ENCODE data around the gene ADD1.

The ADD1 gene, protein sequence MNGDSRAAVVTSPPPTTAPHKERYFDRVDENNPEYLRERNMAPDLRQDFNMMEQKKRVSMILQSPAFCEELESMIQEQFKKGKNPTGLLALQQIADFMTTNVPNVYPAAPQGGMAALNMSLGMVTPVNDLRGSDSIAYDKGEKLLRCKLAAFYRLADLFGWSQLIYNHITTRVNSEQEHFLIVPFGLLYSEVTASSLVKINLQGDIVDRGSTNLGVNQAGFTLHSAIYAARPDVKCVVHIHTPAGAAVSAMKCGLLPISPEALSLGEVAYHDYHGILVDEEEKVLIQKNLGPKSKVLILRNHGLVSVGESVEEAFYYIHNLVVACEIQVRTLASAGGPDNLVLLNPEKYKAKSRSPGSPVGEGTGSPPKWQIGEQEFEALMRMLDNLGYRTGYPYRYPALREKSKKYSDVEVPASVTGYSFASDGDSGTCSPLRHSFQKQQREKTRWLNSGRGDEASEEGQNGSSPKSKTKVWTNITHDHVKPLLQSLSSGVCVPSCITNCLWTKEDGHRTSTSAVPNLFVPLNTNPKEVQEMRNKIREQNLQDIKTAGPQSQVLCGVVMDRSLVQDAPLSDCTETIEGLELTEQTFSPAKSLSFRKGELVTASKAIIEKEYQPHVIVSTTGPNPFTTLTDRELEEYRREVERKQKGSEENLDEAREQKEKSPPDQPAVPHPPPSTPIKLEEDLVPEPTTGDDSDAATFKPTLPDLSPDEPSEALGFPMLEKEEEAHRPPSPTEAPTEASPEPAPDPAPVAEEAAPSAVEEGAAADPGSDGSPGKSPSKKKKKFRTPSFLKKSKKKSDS

DNA sequence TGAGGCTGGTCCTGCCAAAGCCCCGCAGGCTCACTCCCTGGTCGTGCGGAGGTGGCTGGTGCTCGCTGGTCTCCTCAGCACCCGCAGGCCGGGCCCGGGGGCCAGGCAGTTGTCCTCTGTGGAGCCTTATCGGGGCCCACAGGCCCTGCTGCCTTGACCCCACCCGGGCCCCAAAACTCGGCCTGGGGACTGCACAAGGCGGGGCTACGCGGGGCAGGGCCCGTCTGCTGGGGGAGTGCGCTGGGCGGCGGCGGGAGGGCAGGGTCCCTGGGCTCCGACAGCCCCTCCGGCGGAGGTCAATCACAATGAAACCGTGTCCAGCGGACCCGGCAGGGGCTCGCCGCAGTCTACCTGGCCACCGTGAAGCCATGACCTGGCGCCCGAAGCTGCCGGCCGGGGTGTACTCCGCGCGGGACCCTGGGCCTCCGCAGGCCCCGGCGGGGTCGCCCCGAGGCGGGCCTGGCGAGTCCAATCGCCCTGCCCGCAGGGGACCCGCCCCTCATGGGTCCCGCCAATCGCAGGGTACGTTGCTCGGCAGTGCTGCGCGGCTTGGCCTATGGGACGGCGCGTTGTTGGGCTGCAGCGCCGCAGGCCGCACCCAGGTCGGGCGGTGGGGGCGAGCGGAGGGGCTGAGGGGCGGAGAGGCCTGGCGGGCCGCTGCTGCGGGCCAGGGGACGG, at the start of gene ADD1:
TSS of gene ADD1 (plus strand) at position 582 of the 678 bp plus-strand sequence. CDS start 32,072 bp downstream, outside the sequence.
- Histone ChIP-seq H3K4me1 (ENCODE audit: insufficient read depth, low read length) (peaks cover 33% of the 10 kb centered on the region), H3K36me3 (ENCODE audit: insufficient read depth, low read length) (no peaks in the 10 kb centered on the region), H3K27me3 (ENCODE audit: control insufficient read depth in 1 of 2, insufficient read depth in 2 of 2, low read length in 2 of 2) (no peaks in the 10 kb centered on the region), H3K9me3 (ENCODE audit: low read length) (no peaks in the 10 kb centered on the region), H3K4me3 (ENCODE audit: low read depth in 1 of 2, low read length in 2 of 2) (peak within 1 kb of the TSS; percentile 77 to 98), H3K27ac (ENCODE audit: low read depth, low read length) (peak within 1 kb of the TSS; percentile 97), H3K9ac (ENCODE audit: low read length) (peak within 1 kb of the TSS; percentile 87)

DNA sequence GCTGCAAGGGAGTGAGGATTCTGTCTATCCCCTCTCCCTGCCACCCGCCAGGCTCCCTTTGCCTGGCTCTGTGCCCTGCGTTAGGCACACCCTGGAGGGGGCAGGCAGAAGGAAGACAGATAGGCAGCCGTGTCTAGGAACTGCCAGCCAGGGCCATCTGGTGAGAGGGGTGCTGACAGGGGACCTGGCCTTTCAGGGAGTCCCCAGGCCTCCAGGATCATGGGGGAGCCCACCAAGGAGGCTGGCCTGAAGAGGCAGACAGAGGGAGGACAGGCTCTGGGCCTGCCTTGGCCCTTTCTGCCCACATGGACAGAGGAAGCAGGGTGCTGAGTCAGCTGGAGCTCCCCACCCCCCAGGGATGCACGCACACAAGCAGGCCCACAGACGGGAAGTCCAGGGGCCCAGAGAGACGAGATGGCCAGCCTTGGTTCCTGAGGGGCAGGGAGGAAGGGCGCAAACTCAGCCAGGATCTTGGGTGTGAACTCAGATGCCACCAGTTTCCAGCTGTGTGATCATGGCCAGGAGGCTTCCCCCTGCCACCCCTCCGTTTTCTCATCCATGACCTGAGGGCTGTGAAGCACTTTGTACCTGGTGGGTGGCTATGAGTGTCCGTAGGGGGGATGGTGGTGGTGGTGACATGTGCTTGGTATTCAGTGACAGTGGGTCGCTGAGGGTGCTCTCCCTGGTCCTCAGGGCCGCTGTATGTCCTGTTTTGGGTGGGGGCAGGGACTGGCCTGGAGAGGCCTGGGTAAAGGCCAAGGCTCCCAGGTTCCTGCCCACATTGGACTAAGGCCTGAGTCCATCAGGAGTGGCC, 49.0 kb upstream of the ADD1 start:
- peaks cover 46% of the 10 kb centered on the region for H3K4me1 ChIP-seq (ENCODE audit: insufficient read depth, low read length)
- H3K36me3 ChIP-seq (ENCODE audit: insufficient read depth, low read length) = no peaks in the 10 kb centered on the region
- H3K27me3 ChIP-seq (ENCODE audit: control insufficient read depth in 1 of 2, insufficient read depth in 2 of 2, low read length in 2 of 2) = no peaks in the 10 kb centered on the region
- peak overlapping the region; percentile 69 for H3K27ac ChIP-seq (ENCODE audit: low read depth, low read length)
- no peak overlapping the region for H3K9ac ChIP-seq (ENCODE audit: low read length)
- H3K4me3 ChIP-seq (ENCODE audit: low read depth in 1 of 2, low read length in 2 of 2) = peak overlapping the region in 1 of 2 donors; percentile 58
- no peaks in the 10 kb centered on the region for H3K9me3 ChIP-seq (ENCODE audit: low read length)

DNA sequence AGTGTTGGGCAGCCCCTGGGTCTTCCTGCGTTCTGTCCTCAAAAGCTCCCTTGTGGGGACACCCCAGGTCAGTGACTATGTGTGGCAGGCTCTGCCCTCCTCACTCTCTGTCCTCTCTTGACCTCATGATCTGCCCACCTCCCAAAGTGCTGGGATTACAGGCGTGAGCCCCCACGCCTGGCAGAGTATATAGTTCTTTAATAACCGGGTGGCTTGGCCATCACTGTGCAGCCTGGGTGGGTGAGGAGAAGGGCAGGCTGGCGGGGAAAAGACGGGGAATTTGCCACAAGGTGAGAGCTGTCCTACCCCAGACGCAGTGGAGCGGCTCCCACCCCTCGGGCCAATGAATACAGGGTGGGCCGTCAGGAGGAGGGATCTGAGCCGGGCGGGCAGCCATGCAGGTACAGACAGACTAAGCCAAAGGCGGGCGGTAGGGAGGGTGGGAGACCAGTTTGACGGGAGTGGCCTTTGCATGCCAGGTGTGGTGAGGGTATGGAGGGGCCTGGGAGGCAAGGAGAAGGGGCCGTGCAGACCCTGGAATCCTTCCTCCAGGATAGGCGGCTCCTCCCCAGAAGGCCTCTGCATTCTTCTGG, 48.2 kb upstream of the ADD1 start:
- Histone ChIP-seq H3K9ac (ENCODE audit: low read length) (no peak overlapping the region), H3K27me3 (ENCODE audit: control insufficient read depth in 1 of 2, insufficient read depth in 2 of 2, low read length in 2 of 2) (no peaks in the 10 kb centered on the region), H3K27ac (ENCODE audit: low read depth, low read length) (no peak overlapping the region), H3K4me3 (ENCODE audit: low read depth in 1 of 2, low read length in 2 of 2) (no peak overlapping the region), H3K36me3 (ENCODE audit: insufficient read depth, low read length) (no peaks in the 10 kb centered on the region), H3K9me3 (ENCODE audit: low read length) (no peaks in the 10 kb centered on the region), H3K4me1 (ENCODE audit: insufficient read depth, low read length) (peaks cover 47% of the 10 kb centered on the region)

DNA sequence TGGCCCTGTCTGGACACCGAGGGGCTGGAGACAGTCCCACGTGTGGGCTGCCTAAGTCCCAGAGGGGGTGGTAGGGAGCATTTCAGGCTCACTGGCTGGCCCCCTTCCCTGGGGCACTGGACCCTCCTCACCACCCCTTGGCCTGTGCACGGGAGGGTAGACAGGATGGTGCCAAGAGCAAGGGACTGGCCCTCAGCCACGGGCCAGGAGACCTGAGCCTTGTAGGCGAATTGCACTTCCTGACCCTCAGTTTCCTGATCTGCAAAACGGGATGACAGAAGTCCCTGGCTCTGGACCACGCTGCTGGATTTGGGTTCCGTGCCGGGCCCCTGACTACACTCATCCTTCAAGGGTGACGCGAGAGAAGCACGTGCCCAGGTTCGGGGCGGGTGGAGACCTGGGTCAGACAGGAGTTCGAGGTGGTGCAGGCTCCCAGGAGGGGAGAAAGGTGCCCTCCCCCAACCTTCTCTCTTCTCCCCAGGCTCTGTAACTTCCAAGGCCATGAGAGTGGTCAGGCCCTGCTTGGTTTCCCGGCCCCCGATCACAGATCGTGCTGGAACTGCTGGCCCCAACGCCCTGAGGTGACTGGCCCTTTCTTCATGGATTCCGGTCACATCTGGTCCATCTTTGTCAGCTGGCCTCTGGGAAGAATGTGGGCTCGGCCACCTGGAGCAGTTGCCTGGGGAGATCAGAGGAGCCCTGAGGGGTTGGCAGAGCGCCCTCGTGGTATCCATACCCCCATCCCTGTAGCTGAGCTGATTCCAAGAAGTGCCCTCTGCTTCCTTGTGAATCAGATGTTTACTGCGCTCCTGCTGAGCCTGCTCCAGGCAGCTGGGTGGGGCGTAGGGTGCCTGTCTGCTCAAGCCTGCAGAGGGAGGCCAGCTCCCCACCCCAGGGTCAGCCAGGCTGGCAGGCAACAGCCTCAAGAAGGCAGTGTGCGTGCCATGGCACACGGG, 47.5 kb upstream of the ADD1 start:
- Histone ChIP-seq H3K27me3 (ENCODE audit: control insufficient read depth in 1 of 2, insufficient read depth in 2 of 2, low read length in 2 of 2) (peaks cover 0 to under 1% of the 10 kb centered on the region in 2 donors), H3K4me1 (ENCODE audit: insufficient read depth, low read length) (peaks cover 53% of the 10 kb centered on the region), H3K36me3 (ENCODE audit: insufficient read depth, low read length) (no peaks in the 10 kb centered on the region), H3K27ac (ENCODE audit: low read depth, low read length) (no peak overlapping the region), H3K4me3 (ENCODE audit: low read depth in 1 of 2, low read length in 2 of 2) (no peak overlapping the region), H3K9ac (ENCODE audit: low read length) (no peak overlapping the region), H3K9me3 (ENCODE audit: low read length) (no peaks in the 10 kb centered on the region)

GRCh38 chr4:2796849-2797544, 46.6 kb upstream of the ADD1 start:
- Histone ChIP-seq H3K27ac (ENCODE audit: low read depth, low read length) (no peak overlapping the region), H3K27me3 (ENCODE audit: control insufficient read depth in 1 of 2, insufficient read depth in 2 of 2, low read length in 2 of 2) (peaks cover 0 to 4% of the 10 kb centered on the region in 2 donors), H3K9ac (ENCODE audit: low read length) (no peak overlapping the region), H3K36me3 (ENCODE audit: insufficient read depth, low read length) (no peaks in the 10 kb centered on the region), H3K4me1 (ENCODE audit: insufficient read depth, low read length) (peaks cover 60% of the 10 kb centered on the region), H3K9me3 (ENCODE audit: low read length) (no peaks in the 10 kb centered on the region), H3K4me3 (ENCODE audit: low read depth in 1 of 2, low read length in 2 of 2) (no peak overlapping the region)

- H3K4me1 ChIP-seq (ENCODE audit: insufficient read depth, low read length) = peaks cover 60% of the 10 kb centered on the region
- H3K9ac ChIP-seq (ENCODE audit: low read length) = no peak overlapping the region
Measured at GRCh38 chr4:2797545-2798305, 45.9 kb upstream of the ADD1 start.

DNA sequence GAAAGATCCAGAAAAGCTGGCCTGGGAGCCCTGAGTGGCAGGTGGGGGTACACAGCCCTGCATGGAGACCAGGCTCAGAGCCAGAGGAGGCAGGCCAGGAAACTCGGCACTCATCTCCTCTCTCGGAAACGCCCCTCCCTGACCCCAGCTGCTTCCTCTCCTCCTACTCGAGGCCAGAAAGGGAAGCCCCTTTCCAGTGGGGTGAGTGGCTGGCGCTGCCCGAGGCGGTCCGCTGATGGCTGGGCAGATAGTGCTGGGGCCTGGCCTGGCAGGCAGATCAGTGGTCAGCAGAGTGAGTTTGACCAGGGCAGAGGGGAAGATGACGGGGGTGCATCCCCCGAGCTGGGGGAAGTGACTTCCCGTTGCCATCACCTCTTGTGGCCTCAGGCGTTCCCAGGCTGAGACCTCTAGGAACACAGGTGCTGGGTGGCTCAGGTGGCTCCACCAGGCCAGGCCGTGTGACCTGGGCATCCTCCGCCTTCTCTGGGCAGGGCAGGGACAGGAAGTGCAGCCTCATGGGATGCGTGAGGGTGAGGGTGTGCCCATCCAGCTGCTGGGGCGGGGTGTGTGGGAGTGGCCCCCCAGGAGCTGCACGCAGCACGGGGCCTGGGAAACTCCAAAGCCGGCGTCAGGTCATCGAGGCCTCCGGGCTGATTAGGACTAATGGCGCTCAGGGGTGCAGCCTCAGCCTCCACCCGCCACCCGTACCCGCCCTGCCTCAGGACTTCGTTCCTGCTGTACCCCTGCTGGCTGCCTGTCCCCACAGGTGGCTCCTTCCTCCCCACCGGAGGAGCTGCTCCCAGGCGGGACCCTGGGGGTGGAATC, 45.0 kb upstream of the ADD1 start:
- Histone ChIP-seq H3K4me1 (ENCODE audit: insufficient read depth, low read length) (peaks cover 58% of the 10 kb centered on the region), H3K36me3 (ENCODE audit: insufficient read depth, low read length) (no peaks in the 10 kb centered on the region), H3K9me3 (ENCODE audit: low read length) (no peaks in the 10 kb centered on the region), H3K27ac (ENCODE audit: low read depth, low read length) (no peak overlapping the region), H3K4me3 (ENCODE audit: low read depth in 1 of 2, low read length in 2 of 2) (no peak overlapping the region), H3K9ac (ENCODE audit: low read length) (no peak overlapping the region), H3K27me3 (ENCODE audit: control insufficient read depth in 1 of 2, insufficient read depth in 2 of 2, low read length in 2 of 2) (peaks cover 0 to 4% of the 10 kb centered on the region in 2 donors)

More at GRCh38 chr4:2797545-2798305, 45.9 kb upstream of the ADD1 start:
- Histone ChIP-seq H3K27ac (ENCODE audit: low read depth, low read length) (no peak overlapping the region), H3K27me3 (ENCODE audit: control insufficient read depth in 1 of 2, insufficient read depth in 2 of 2, low read length in 2 of 2) (peaks cover 0 to 4% of the 10 kb centered on the region in 2 donors), H3K4me3 (ENCODE audit: low read depth in 1 of 2, low read length in 2 of 2) (no peak overlapping the region), H3K36me3 (ENCODE audit: insufficient read depth, low read length) (no peaks in the 10 kb centered on the region), H3K9me3 (ENCODE audit: low read length) (no peaks in the 10 kb centered on the region)

DNA sequence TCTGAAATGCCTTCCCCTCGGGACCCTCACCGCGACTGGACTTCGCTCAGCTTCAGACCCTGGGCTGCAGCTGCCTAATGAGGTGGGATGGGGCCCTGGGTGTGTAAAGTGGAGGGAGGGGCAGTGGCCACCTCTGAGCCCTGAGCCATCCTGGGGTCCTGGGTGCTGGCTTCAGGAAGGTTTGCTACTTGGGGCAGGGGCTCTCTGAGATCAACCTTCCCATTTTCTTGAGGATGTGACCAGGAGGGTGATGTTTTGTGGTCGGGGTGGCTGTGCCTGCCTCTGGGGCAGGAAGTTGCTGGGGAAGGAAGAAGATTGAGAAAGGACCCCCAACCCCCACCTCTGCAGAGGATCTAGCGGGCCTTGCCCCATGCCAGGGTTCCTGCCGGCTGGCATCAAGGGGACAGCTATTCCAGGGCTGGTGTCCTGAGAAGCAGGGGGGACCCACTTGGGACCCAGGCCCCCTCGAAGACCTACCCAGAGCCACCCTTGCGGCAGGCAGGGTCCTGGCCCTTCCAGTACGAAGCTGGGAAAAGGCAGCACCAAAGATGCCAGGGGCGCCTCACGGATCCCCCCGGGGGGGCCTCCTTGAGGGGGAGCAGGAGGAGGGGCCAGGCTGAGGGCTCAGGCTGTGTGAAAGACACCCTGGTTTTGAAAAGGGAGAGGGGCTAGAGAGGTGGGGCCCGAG, 44.3 kb upstream of the ADD1 start:
- H3K9ac ChIP-seq (ENCODE audit: low read length) = no peak overlapping the region
- no peak overlapping the region for H3K4me3 ChIP-seq (ENCODE audit: low read depth in 1 of 2, low read length in 2 of 2)
- no peaks in the 10 kb centered on the region for H3K9me3 ChIP-seq (ENCODE audit: low read length)
- H3K4me1 ChIP-seq (ENCODE audit: insufficient read depth, low read length) = peaks cover 53% of the 10 kb centered on the region
- H3K36me3 ChIP-seq (ENCODE audit: insufficient read depth, low read length) = no peaks in the 10 kb centered on the region
- H3K27ac ChIP-seq (ENCODE audit: low read depth, low read length) = no peak overlapping the region
- peaks cover 0 to 4% of the 10 kb centered on the region in 2 donors for H3K27me3 ChIP-seq (ENCODE audit: control insufficient read depth in 1 of 2, insufficient read depth in 2 of 2, low read length in 2 of 2)
